HG02852 (cell line): ENCODE data around the gene ANKRD6.

Experiments
- ATAC-seq: cut with Tn5 transposase; IDR thresholded peaks from one replicate; pipeline ENCODE4 v1.9.1; 2021; ENCODE audit warnings: mild to moderate bottlenecking, moderate library complexity; ENCODE audit not compliant: unreplicated experiment

ANKRD6 gene

GRCh38 chr6:89555806-89556205, 122.9 kb downstream of the ANKRD6 start:
- ATAC-seq, result no peak

- ATAC-seq, result no peak
Measured at GRCh38 chr6:89559487-89559886, 126.5 kb downstream of the ANKRD6 start.

GRCh38 chr6:89562093-89562973, 129.4 kb downstream of the ANKRD6 start:
- no peak for ATAC-seq

GRCh38 chr6:89563866-89564265, 130.9 kb downstream of the ANKRD6 start:
- no peak for ATAC-seq

- no peak for ATAC-seq
Measured at GRCh38 chr6:89564752-89565427, 131.9 kb downstream of the ANKRD6 start.

- ATAC-seq, result no peak
Measured at GRCh38 chr6:89566008-89566800, 133.3 kb downstream of the ANKRD6 start.

GRCh38 chr6:89566930-89567629, 134.1 kb downstream of the ANKRD6 start:
- ATAC-seq, result no peak

- ATAC-seq, result no peak
Measured at GRCh38 chr6:89567630-89568390, 134.9 kb downstream of the ANKRD6 start.

GRCh38 chr6:89574910-89575561, 142.1 kb downstream of the ANKRD6 start:
- no peak for ATAC-seq

- no peak for ATAC-seq
Measured at GRCh38 chr6:89575562-89575960, 142.6 kb downstream of the ANKRD6 start.

- ATAC-seq, result no peak
Measured at GRCh38 chr6:89580997-89581666, 148.2 kb downstream of the ANKRD6 start.

- no peak for ATAC-seq
Measured at GRCh38 chr6:89581689-89582088, 148.7 kb downstream of the ANKRD6 start.

GRCh38 chr6:89582669-89583325, 149.8 kb downstream of the ANKRD6 start:
- peak; percentile 54 for ATAC-seq

GRCh38 chr6:89583559-89583958, 150.6 kb downstream of the ANKRD6 start:
- ATAC-seq, result no peak

GRCh38 chr6:89584539-89584938, 151.6 kb downstream of the ANKRD6 start:
- no peak for ATAC-seq

GRCh38 chr6:89585154-89585553, 152.2 kb downstream of the ANKRD6 start:
- no peak for ATAC-seq

GRCh38 chr6:89589297-89590025, 156.5 kb downstream of the ANKRD6 start:
- ATAC-seq, result no peak

- no peak for ATAC-seq
Measured at GRCh38 chr6:89590133-89590532, 157.2 kb downstream of the ANKRD6 start.
